ENCODE results near the gene AOPEP. TPM values are rescaled to one million over a fixed set of nuclear protein-coding genes. Genes with fewer than 3 reads are reported as not detected.

The AOPEP gene
- total RNA-seq, 4 donors from 2014 or later, result 18.8 to 81.0 (median 32.1) TPM

- TF ChIP-seq CTCF (IDR thresholded peaks at IDR 0.05; ENCODE audit: low read depth), result no peak
These were observed 261.2 kb downstream of the AOPEP start for GRCh38 chr9:94987731-94988130.

GRCh38 chr9:94990897-94991561, 264.5 kb downstream of the AOPEP start:
- no peak for TF ChIP-seq CTCF (IDR thresholded peaks at IDR 0.05; ENCODE audit: low read depth)

GRCh38 chr9:94991961-94992907, 265.7 kb downstream of the AOPEP start:
- TF ChIP-seq CTCF (IDR thresholded peaks at IDR 0.05; ENCODE audit: low read depth), result no peak

- TF ChIP-seq CTCF (IDR thresholded peaks at IDR 0.05; ENCODE audit: low read depth), result no peak
These were observed 266.8 kb downstream of the AOPEP start for GRCh38 chr9:94993160-94993820.

GRCh38 chr9:94993821-94994165, 267.3 kb downstream of the AOPEP start:
- no peak for TF ChIP-seq CTCF (IDR thresholded peaks at IDR 0.05; ENCODE audit: low read depth)

GRCh38 chr9:94995048-94995693, 268.7 kb downstream of the AOPEP start:
- TF ChIP-seq CTCF (IDR thresholded peaks at IDR 0.05; ENCODE audit: low read depth), result no peak
